Adrenal gland (tissue), 5 donors: ENCODE results near the gene ZIC1.

ENCODE experiments used
- POLR2A ChIP-seq, 2 donors: fragments of 450-650 bp; IDR thresholded peaks; one replicate each; pipeline ENCODE4 v1.6.1; 2017; ENCODE audit warnings: antibody characterized with exemption in 2 of 2, mild to moderate bottlenecking in 2 of 2, moderate library complexity in 1 of 2
- TF ChIP-seq, protein P1 (sequence below), 6 experiments: fragments of 450-650 bp in 4 of 6; fragments of 200-600 bp in 2 of 6; sonication (generic) in 1 of 6; IDR thresholded peaks; 1 replicate in 5 of 6; 2 replicates in 1 of 6; pipeline versions ENCODE4 v1.5.1 to v1.8.0; 2016 to 2021; ENCODE audit warnings: antibody characterized with exemption in 6 of 6, mild to moderate bottlenecking in 2 of 6, moderate library complexity in 1 of 6
- donor health status: DM: no; HTN: no; CAD: no.

DNA sequence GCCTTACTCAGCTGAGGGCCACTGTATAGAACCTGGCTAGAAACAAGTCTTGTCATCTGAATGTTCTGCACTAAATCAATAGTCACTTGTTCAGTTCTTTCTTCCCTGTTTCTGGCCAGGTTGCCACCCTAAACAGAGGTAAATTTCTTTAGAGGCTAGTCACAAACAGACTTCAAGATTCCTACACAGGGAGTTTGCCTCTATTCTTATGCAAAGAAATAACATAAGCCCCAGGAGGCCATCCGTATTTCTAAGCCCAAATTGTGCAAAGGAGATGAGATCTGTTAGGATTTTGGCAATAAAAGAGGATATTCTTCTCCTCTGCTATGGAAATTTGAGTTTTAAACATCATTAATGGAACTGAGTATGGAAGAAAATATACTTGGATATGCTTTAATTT, 7.7 kb upstream of the ZIC1 start:
- TF ChIP-seq, protein P1, sequence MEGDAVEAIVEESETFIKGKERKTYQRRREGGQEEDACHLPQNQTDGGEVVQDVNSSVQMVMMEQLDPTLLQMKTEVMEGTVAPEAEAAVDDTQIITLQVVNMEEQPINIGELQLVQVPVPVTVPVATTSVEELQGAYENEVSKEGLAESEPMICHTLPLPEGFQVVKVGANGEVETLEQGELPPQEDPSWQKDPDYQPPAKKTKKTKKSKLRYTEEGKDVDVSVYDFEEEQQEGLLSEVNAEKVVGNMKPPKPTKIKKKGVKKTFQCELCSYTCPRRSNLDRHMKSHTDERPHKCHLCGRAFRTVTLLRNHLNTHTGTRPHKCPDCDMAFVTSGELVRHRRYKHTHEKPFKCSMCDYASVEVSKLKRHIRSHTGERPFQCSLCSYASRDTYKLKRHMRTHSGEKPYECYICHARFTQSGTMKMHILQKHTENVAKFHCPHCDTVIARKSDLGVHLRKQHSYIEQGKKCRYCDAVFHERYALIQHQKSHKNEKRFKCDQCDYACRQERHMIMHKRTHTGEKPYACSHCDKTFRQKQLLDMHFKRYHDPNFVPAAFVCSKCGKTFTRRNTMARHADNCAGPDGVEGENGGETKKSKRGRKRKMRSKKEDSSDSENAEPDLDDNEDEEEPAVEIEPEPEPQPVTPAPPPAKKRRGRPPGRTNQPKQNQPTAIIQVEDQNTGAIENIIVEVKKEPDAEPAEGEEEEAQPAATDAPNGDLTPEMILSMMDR (IDR thresholded peaks at IDR 0.05), result no peak
- no peak for TF ChIP-seq POLR2A (IDR thresholded peaks at IDR 0.05)
